ENCODE results near the gene COBL. TPM values are rescaled to one million over a fixed set of nuclear protein-coding genes. Genes with fewer than 3 reads are reported as not detected.

COBL gene
- total RNA-seq, 1 donor from 2014 or later: 0.11 TPM

GRCh38 chr7:51123322-51124019, 193.1 kb downstream of the COBL start:
- H3K27ac ChIP-seq: no peak overlapping the region
- H3K4me3 ChIP-seq: no peak overlapping the region
- no peaks in the 10 kb centered on the region for H3K4me1 ChIP-seq
- no peaks in the 10 kb centered on the region for H3K9me3 ChIP-seq
- no peaks in the 10 kb centered on the region for H3K36me3 ChIP-seq
- TF ChIP-seq CTCF (IDR thresholded peaks at IDR 0.05): no peak
- H3K27me3 ChIP-seq: no peaks in the 10 kb centered on the region
- DNase-seq (ENCODE audit: low spot score in 2 of 2): no peak
- intact Hi-C loops (cut with DNase I): no loop called here

- Histone ChIP-seq H3K36me3 (no peaks in the 10 kb centered on the region), H3K9me3 (no peaks in the 10 kb centered on the region), H3K4me1 (no peaks in the 10 kb centered on the region), H3K4me3 (no peak overlapping the region), H3K27ac (no peak overlapping the region), H3K27me3 (no peaks in the 10 kb centered on the region)
- intact Hi-C loops (cut with DNase I): no loop called here
- no peak for DNase-seq (ENCODE audit: low spot score in 2 of 2)
- no peak for TF ChIP-seq CTCF (IDR thresholded peaks at IDR 0.05)
These were observed 194.6 kb downstream of the COBL start for GRCh38 chr7:51121931-51122425.

GRCh38 chr7:51121036-51121790, 195.4 kb downstream of the COBL start:
- TF ChIP-seq CTCF (IDR thresholded peaks at IDR 0.05): no peak
- Histone ChIP-seq H3K4me3 (no peak overlapping the region), H3K9me3 (no peaks in the 10 kb centered on the region), H3K27ac (no peak overlapping the region), H3K27me3 (no peaks in the 10 kb centered on the region), H3K4me1 (no peaks in the 10 kb centered on the region), H3K36me3 (no peaks in the 10 kb centered on the region)
- no peak for DNase-seq (ENCODE audit: low spot score in 2 of 2)
- intact Hi-C loops (cut with DNase I): no loop called here

- TF ChIP-seq CTCF (IDR thresholded peaks at IDR 0.05): no peak
- H3K4me3 ChIP-seq: no peak overlapping the region
- DNase-seq (ENCODE audit: low spot score in 2 of 2): no peak
- H3K27ac ChIP-seq: no peak overlapping the region
- H3K36me3 ChIP-seq: no peaks in the 10 kb centered on the region
- H3K4me1 ChIP-seq: no peaks in the 10 kb centered on the region
- peaks cover 0 to 7% of the 10 kb centered on the region in 2 donors for H3K9me3 ChIP-seq
- no peaks in the 10 kb centered on the region for H3K27me3 ChIP-seq
- intact Hi-C loops (cut with DNase I): no loop called here
These were observed 198.0 kb downstream of the COBL start for GRCh38 chr7:51118628-51119027.

- no peak overlapping the region for H3K27ac ChIP-seq
- no peak overlapping the region for H3K4me3 ChIP-seq
- no peak for DNase-seq (ENCODE audit: low spot score in 2 of 2)
- no peak for TF ChIP-seq CTCF (IDR thresholded peaks at IDR 0.05)
- H3K36me3 ChIP-seq: no peaks in the 10 kb centered on the region
- no peaks in the 10 kb centered on the region for H3K4me1 ChIP-seq
- peaks cover 0 to 7% of the 10 kb centered on the region in 2 donors for H3K9me3 ChIP-seq
- intact Hi-C loops (cut with DNase I): no loop called here
- H3K27me3 ChIP-seq: no peaks in the 10 kb centered on the region
These were observed 202.1 kb downstream of the COBL start for GRCh38 chr7:51114501-51114900.

Measured in ascending aorta (tissue), 2 donors.